ENCODE results near the gene KRTAP15-1. TPM values are rescaled to one million over a fixed set of nuclear protein-coding genes. Genes with fewer than 3 reads are reported as not detected.

Gene KRTAP15-1, protein sequence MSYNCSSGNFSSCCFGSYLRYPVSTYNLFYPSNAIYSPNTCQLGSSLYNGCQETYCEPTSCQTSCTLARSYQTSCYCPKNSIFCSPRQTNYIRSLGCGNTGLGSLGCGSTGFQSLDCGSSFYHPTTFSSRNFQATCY
- not detected in 3 replicates for total RNA-seq
- long read RNA-seq, result 0 reads

- peaks cover 19% of the 10 kb centered on the region for H3K27me3 Mint-ChIP-seq (ENCODE audit: low read depth)
- TF ChIP-seq, protein P1, sequence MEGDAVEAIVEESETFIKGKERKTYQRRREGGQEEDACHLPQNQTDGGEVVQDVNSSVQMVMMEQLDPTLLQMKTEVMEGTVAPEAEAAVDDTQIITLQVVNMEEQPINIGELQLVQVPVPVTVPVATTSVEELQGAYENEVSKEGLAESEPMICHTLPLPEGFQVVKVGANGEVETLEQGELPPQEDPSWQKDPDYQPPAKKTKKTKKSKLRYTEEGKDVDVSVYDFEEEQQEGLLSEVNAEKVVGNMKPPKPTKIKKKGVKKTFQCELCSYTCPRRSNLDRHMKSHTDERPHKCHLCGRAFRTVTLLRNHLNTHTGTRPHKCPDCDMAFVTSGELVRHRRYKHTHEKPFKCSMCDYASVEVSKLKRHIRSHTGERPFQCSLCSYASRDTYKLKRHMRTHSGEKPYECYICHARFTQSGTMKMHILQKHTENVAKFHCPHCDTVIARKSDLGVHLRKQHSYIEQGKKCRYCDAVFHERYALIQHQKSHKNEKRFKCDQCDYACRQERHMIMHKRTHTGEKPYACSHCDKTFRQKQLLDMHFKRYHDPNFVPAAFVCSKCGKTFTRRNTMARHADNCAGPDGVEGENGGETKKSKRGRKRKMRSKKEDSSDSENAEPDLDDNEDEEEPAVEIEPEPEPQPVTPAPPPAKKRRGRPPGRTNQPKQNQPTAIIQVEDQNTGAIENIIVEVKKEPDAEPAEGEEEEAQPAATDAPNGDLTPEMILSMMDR (IDR thresholded peaks at IDR 0.05), result no peak
- H3K4me3 Mint-ChIP-seq (ENCODE audit: unreplicated experiment), result no peak within 1 kb of the TSS
- no peaks in the 10 kb centered on the region for H3K36me3 Mint-ChIP-seq (ENCODE audit: low read depth)
- no peaks in the 10 kb centered on the region for H3K4me1 Mint-ChIP-seq (ENCODE audit: low read depth)
- no peak for DNase-seq (ENCODE audit: low spot score)
- no peaks in the 10 kb centered on the region for H3K9me3 Mint-ChIP-seq (ENCODE audit: low read depth)
- H3K27ac Mint-ChIP-seq (ENCODE audit: unreplicated experiment), result no peak within 1 kb of the TSS
Observed at GRCh38 chr21:30439975-30440374, at the start of gene KRTAP15-1. TSS of gene KRTAP15-1 (plus strand) at chr21:30440275. CDS start at chr21:30440328, 53 bp downstream.

- peaks cover 6% of the 10 kb centered on the region for H3K27me3 Mint-ChIP-seq (ENCODE audit: low read depth)
- H3K9me3 Mint-ChIP-seq (ENCODE audit: low read depth), result peaks cover 14% of the 10 kb centered on the region
- TF ChIP-seq, protein P1 (IDR thresholded peaks at IDR 0.05), result no peak
- H3K4me1 Mint-ChIP-seq (ENCODE audit: low read depth), result no peaks in the 10 kb centered on the region
- no peak overlapping the region for H3K27ac Mint-ChIP-seq (ENCODE audit: unreplicated experiment)
- no peak overlapping the region for H3K4me3 Mint-ChIP-seq (ENCODE audit: unreplicated experiment)
- DNase-seq (ENCODE audit: low spot score), result no peak
- H3K36me3 Mint-ChIP-seq (ENCODE audit: low read depth), result no peaks in the 10 kb centered on the region
Observed at GRCh38 chr21:30391492-30392025, 48.5 kb upstream of the KRTAP15-1 start.

- Mint-ChIP-seq H3K4me3 (ENCODE audit: unreplicated experiment) (no peak within 1 kb of the TSS), H3K4me1 (ENCODE audit: low read depth) (no peaks in the 10 kb centered on the region), H3K27ac (ENCODE audit: unreplicated experiment) (no peak within 1 kb of the TSS), H3K27me3 (ENCODE audit: low read depth) (peaks cover 9% of the 10 kb centered on the region), H3K9me3 (ENCODE audit: low read depth) (peaks cover 4% of the 10 kb centered on the region), H3K36me3 (ENCODE audit: low read depth) (no peaks in the 10 kb centered on the region)
- TF ChIP-seq, protein P1 (IDR thresholded peaks at IDR 0.05), result no peak
- DNase-seq (ENCODE audit: low spot score), result no peak
Observed at GRCh38 chr21:30395731-30396130, 44.3 kb upstream of the KRTAP15-1 start, which contains the start of gene KRTAP13-1. TSS of gene KRTAP13-1 (plus strand) at chr21:30396031. CDS start at chr21:30396087, 56 bp downstream.

DNA sequence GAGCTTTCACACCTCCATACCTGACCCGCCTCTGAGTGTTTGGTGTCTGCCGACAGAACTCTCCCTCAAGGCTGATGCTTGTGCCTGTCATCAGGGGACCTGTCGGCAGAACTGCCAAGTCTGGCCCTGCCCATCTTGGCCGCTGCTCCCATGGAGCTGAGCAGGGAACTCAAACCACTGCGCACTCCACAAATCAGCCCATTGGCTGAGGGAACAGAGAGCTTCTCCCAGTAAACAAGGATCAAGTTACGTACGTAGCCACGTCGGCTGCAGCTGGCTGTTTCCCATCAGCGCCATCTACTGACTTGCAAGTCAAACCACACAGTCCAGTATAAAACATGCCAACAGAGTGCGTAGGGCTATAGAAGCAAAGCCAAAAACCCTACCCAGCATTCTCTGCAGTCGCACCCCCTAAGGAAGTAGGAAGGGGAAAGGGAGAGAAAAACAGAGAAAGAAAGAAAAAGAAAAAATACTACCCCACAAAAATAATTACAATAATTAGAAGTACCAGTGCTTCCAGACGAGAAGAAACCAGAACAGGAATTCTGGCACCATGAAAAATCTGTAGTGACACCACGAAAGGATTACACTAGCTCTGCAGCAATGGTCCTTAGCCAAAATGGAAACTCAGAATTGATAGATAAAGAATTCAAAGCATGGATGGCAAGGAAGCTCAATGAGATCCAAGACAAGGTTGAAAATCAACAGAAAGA lies 31.1 kb upstream of the KRTAP15-1 start:
- Mint-ChIP-seq H3K27me3 (ENCODE audit: low read depth) (peaks cover 11% of the 10 kb centered on the region), H3K4me1 (ENCODE audit: low read depth) (peaks cover 7% of the 10 kb centered on the region), H3K36me3 (ENCODE audit: low read depth) (no peaks in the 10 kb centered on the region), H3K9me3 (ENCODE audit: low read depth) (peaks cover 6% of the 10 kb centered on the region), H3K4me3 (ENCODE audit: unreplicated experiment) (peak overlapping the region; percentile 55), H3K27ac (ENCODE audit: unreplicated experiment) (no peak overlapping the region)
- TF ChIP-seq, protein P1 (IDR thresholded peaks at IDR 0.05), result peak; percentile 79
- DNase-seq (ENCODE audit: low spot score), result peak; percentile 69

DNA sequence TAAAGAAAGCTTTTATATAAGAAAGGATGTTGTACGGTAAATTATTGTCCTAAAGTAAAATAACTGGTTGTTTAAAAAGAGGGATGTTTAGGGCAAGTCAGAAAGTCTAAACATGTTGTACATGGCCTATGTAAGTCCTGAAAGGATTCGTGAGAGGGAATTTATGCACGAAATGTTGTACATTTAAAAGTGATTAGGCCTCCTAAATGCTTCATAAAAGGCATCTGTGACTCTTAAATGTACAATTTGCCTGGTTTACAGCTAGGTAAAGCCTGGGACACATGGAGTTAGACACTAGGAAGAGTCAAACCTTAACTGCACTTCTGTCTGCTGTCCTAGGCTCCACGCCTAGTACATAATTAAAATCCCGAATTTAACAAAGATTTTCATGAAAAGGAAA lies 24.1 kb upstream of the KRTAP15-1 start:
- no peak overlapping the region for H3K4me3 Mint-ChIP-seq (ENCODE audit: unreplicated experiment)
- H3K27me3 Mint-ChIP-seq (ENCODE audit: low read depth), result peaks cover 9% of the 10 kb centered on the region
- TF ChIP-seq, protein P1 (IDR thresholded peaks at IDR 0.05), result no peak
- H3K36me3 Mint-ChIP-seq (ENCODE audit: low read depth), result no peaks in the 10 kb centered on the region
- H3K9me3 Mint-ChIP-seq (ENCODE audit: low read depth), result peaks cover 7% of the 10 kb centered on the region
- no peak for DNase-seq (ENCODE audit: low spot score)
- H3K27ac Mint-ChIP-seq (ENCODE audit: unreplicated experiment), result no peak overlapping the region
- no peaks in the 10 kb centered on the region for H3K4me1 Mint-ChIP-seq (ENCODE audit: low read depth)

Measured in chondrocyte (in vitro differentiated cells).